Posterior cingulate gyrus (tissue), 11 donors: Measurements from ENCODE around the gene MAP3K7.
"Not testable (repeated sequence)": the region's sequence is repeated elsewhere in the genome, so short reads cannot be mapped to it uniquely, and the experiment has no call there.

Source experiments
- DNase-seq, 10 donors: peaks; one replicate each; pipeline versions ENCODE4 v3.0.0 to v3.0.0-alpha.2; 2020 to 2021; ENCODE audit warnings: mixed read lengths in 3 of 10
- intact Hi-C: fragments of 100-400 bp; cut with DNase I; formaldehyde crosslinking; loops from one replicate; pipeline ENCODE4 v1.15.1; 2023

The MAP3K7 gene

GRCh38 chr6:90581146-90581545, 5.7 kb downstream of the MAP3K7 start:
- intact Hi-C loops: no loop called here
- DNase-seq: no peak

GRCh38 chr6:90578894-90579549, 7.8 kb downstream of the MAP3K7 start:
- no peak for DNase-seq
- intact Hi-C loops: loop anchor here (5.0 kb wide), 1 partner anchor 647 kb away; no protein-coding TSS in a partner anchor

GRCh38 chr6:90575267-90575666, 11.6 kb downstream of the MAP3K7 start:
- intact Hi-C loops: loop anchor here (5.0 kb wide), 1 partner anchor 643 kb away; no protein-coding TSS in a partner anchor
- DNase-seq: no peak

DNA sequence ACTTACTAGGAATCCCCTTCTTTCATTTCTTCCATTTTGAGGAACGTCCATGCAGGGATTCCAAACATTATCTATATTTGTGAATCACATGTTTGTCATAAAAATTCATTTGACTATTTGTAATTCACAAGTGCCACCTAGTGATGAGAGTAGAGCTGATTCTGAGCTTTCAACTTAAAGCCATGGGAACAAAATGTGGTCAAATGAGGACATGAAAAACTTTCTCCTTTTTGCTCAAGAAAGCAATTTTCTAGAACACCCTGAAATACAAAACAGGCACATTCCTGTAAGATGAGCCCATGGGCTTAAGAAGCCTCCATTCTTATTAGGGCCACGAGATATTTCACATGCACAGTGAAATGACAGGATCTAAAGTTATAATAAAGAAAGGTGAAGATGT, 12.3 kb downstream of the MAP3K7 start:
- DNase-seq: no peak
- intact Hi-C loops: loop anchor here (5.0 kb wide), 1 partner anchor 642 kb away; no protein-coding TSS in a partner anchor

- DNase-seq: no peak
- intact Hi-C loops: loop anchor here (2.0 kb wide), 1 partner anchor 77 kb away; no protein-coding TSS in a partner anchor
Measured at GRCh38 chr6:90573624-90574023, 13.2 kb downstream of the MAP3K7 start.

- intact Hi-C loops: loop anchor here (2.0 kb wide), 1 partner anchor 76 kb away; no protein-coding TSS in a partner anchor
- DNase-seq: no peak
Measured at GRCh38 chr6:90572856-90573255, 14.0 kb downstream of the MAP3K7 start.

DNA sequence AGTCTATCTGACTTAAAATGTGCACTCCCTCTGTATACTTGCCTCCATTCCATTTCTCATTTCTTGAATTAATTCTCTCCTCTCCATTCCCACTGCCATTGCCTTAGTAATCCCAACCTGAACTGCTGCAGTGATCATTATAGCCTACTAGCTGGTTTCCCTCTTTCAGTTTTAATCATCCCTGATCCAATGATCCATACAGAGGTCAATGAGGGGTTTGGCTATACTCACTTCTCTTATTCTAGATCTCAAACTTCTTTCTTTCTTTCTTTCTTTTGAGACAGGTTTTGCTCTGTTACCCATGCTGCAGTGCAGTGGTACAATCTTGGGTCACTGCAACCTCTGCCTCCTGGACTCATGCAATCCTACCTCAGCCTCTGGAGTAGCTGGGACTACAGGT, 17.6 kb downstream of the MAP3K7 start:
- intact Hi-C loops: no loop called here
- DNase-seq: no peak

DNA sequence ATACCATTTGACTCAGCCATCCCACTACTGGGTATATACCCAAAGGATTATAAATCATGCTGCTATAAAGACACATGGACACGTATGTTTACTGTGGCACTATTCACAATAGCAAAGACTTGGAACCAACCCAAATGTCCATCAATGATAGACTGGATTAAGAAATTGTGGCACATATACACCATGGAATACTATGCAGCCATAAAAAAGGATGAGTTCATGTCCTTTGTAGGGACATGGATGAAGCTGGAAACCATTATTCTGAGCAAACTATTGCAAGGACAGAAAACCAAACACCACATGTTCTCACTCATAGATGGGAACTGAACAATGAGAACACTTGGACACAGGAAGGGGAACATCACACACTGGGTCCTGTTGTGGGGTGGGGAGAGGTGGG, 19.2 kb downstream of the MAP3K7 start:
- intact Hi-C loops, DNase-seq: not testable (repeated sequence)

DNA sequence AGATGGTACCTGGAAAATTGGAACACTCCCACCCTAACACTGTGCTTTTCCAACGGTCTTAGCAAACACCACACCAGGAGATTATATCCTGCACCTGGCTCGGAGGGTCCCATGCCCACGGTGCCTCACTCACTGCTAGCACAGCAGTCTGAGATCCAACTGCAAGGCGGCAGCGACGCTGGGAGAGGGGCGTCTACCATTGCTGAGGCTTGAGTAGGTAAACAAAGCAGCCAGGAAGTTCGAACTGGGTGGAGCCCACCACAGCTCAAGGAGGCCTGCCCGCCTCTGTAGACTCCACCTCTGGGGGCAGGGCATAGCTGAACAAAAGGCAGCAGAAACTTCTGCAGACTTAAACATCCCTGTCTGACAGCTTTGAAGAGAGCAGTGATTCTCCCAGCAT, 24.5 kb downstream of the MAP3K7 start:
- intact Hi-C loops, DNase-seq: not testable (repeated sequence)

DNA sequence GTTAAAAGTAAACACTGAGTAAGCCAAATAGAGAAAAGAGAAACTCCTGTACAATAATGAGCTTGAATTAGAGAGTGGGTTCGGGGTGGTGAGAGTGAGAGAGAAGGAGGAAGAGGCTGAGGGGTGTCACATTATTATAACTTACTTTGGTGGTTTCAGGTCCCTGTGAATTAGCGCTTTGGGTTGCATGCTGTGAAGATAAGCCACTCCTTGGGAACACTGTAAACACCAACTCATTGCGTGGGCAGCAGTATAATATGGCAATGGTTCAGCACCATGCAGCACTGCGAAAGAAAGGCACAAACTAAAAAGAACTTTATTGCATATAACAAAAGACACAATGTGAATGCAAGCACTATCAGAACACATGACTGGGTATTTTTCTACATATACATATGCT, 26.9 kb downstream of the MAP3K7 start:
- DNase-seq: peak in 1 of 10 donors; percentile 12
- intact Hi-C loops: no loop called here

DNA sequence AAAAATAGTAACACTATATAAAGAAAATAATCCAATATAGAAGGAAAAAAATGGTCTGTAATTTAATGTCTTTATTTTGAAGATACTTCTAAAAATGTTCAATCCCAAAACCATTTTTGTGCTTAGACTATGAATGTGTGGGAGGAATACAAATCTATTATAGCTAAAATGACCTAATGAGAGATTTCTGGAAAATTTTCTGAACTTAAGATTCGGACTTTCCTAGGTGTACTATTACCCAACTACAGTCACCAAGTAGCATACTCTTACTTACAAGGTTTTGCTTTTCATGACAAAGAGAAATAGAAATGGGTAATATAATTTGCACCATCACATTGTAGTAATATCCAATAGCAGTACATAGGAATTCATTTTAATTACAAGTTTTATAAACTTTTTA, 29.9 kb downstream of the MAP3K7 start:
- intact Hi-C loops: no loop called here
- no peak for DNase-seq

DNA sequence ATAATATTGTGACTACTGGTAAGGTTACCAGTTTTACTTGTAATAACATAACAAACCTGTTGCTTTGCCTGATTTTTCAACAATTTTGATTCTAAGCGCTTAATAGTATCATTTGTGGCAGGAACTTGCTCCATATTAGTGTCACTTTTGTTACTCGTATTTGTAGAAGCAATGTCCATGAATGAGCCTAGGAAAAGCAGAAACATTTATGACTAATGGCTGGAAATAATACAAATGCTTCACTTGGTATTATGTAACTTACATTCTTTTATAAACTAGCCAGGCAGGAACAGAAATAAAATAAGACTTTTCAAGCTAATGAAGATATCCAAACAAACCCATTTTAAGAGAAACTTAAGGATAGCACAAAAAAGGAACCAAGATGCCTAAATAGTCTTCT, 38.9 kb downstream of the MAP3K7 start:
- no peak for DNase-seq
- intact Hi-C loops: no loop called here

DNA sequence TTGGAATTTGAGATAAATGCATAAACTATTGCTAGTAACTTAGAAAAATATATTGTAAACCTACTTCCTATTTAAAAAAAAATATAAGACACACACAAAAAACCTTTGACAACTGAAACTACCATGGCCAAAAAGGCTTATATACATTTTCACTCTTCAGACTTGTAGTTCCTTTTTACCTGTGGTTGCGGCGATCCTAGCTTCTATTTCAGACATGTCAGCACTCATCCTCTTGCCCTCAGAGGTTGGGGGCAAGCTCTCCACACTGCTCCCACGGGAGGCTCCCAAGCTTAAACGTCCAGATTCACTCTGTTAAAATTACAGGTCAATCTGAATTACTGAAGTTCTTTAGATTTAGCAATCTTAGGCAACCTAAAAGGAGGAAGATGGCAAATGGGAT, 39.8 kb downstream of the MAP3K7 start:
- intact Hi-C loops: no loop called here
- DNase-seq: no peak

DNA sequence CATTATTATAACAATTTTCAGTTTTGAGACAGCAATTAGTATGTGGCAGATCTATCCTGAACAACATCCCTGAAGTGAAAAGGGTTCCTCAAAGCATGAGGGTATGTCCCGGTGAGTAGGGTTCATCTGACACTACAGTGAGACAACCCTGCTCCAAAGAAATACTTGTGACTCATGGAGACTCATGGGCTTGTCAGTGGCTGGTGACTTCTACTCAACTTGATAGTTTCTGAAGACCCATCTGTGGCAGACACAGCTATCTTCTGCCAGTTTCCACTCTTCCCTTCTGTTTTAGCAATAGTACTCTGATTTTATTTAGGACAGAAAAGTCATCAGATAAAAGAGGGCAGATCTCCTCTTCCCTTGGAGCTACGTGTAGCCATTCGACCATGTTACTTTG, 41.4 kb downstream of the MAP3K7 start:
- no peak for DNase-seq
- intact Hi-C loops: no loop called here

- DNase-seq: no peak
- intact Hi-C loops: no loop called here
Measured at GRCh38 chr6:90544741-90545140, 42.1 kb downstream of the MAP3K7 start.

DNA sequence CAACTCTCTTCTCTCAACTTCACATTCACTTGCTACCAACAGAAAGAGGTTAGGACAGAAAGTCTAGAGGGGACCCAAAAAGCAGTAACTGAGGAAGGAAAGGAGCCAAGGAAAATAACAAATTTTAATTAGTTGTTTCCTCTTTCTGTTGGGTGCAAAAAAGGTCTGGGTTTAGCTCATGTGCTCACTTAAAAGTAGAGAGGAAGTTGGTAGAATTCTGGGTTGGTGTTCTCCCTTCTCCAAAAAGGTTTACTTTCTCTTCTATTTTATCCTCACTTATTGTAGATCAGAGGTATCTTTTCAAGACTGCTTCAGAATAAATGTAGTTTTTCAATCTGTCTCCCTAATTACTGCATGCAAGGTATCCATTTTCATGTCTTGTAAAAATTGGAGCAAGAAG, 42.8 kb downstream of the MAP3K7 start:
- DNase-seq: no peak
- intact Hi-C loops: no loop called here

DNA sequence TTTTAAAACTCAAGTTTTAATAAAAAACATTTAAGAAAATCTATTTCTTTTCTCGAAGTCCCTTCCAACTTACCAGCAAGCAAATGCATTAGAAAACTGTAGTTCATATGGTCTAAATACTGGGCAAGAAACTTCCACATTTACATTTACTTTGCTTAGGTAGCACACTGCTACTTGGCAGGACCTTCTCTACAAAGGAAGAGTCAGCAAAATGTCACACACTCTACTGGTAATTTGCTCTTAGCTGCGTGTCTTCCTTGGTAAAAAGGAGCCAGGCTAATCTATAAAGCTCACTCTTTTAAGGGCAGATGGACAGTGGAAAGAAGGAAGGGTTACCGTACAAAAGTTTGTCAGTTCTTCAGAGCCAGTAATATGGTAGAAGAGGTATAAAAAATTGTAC, 45.7 kb downstream of the MAP3K7 start:
- intact Hi-C loops: no loop called here
- DNase-seq: no peak

DNA sequence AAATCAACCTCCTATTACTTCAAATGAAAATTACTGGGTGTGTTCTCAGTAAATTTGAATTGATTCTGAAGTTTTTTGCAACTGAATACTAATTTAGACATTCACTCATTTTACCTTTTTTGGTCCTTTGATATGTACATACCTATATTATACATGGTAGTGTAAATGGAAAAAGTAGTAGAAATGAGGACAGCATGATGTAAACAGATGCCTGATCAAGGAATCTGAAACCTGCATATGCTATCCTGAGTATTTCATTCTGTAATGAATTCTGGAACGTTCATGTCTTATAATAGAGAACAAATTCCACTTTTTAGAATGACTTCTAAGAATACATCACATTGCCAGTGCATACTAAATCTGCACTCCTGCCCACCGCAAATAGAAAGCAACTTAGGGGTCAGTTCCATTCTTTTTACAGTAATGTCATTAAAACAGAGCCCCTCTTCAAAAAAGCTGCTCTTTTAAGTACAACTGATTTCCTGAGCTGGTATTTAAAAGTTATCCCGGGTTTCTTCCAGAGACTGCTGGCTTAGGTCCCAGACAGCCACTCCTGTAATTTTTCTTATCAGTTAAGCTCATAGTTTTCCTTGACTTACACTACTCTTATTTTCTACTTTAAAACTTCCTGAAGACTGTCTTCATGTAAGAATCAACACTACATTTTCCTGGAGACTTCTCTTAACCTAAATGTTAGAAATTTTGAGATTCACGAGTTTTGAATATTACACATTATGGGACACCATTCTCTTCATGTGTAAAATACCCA, 48.4 kb downstream of the MAP3K7 start:
- no peak for DNase-seq
- intact Hi-C loops: no loop called here

DNA sequence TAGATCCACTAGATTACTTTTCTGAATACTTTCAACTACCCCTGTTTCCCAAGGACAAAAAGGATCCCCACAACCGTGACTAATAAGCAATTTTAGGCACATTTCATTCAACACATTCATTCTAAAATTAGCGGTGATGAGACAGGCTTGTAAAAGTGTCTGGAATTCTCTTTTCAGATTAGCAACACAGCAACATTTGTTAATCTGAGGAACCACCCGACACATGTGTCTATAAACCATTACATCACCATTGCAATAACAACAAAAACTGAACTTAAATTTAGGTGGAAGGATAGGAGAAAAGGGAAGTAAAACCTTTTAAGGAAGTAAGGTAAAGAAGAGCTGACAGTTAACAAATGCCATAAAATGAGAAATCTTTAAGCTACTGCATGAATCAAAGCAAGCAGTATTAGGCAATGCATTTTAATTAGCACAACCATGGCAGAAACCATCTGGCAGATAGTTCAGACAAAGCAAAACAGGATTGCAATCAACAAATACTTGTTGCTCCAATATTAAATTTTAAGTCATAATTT, 49.1 kb downstream of the MAP3K7 start:
- DNase-seq: no peak
- intact Hi-C loops: no loop called here

DNA sequence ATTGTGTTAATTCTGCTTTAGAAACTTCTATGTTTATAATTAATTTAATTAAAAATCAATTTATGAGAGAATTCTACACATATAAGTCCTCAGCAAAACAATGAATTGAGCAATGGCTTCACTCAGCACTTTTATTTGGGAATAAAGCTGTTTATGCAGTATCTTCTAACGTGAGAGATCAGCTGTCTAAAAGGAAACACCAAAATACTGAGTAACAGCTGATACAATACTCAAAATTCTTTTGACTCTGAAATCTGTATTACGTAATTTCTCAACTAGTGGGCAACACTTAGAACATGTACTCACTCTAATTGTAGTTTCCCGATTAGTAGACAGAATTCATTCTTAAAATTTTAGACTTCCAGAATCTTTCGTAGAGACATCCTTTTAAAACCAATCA, 49.8 kb downstream of the MAP3K7 start:
- intact Hi-C loops: no loop called here
- no peak for DNase-seq

DNA sequence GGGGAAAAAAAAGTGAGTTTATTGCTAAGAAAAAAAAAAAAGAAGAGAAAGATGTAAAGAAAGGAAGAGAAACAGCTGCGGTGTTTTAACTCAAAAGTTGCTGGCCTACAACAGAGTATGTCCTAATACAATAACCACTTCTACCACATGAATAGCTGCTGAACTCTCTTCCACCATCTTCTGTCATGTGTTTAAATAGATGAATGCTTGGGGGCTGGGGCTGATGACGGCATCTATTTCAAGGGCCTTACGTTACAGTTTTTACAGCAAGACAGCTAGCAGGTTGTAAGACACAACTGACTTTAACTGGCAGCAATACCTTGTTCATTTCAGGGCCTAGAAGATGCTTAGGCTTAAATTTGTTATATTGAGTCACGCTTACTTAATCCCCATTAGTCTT, 50.4 kb downstream of the MAP3K7 start:
- intact Hi-C loops: no loop called here
- no peak for DNase-seq
